ENCODE measurements around the gene DAD1.
"Not testable (repeated sequence)": the region's sequence is repeated elsewhere in the genome, so short reads cannot be mapped to it uniquely, and the experiment has no call there.

DAD1 gene

GRCh38 chr14:22589096-22589839 is at the start of gene DAD1:
Gene DAD1, minus strand, starts transcription at chr14:22589224. Its CDS starts 67 bp downstream, at chr14:22589157.
- peak; percentile 100 for DNase-seq (ENCODE audit: low spot score)

- not testable (repeated sequence) for DNase-seq (ENCODE audit: low spot score)
Observed at GRCh38 chr14:22635980-22636379, 47.0 kb upstream of the DAD1 start.

- DNase-seq (ENCODE audit: low spot score), result no peak
Observed at GRCh38 chr14:22634233-22634900, 45.3 kb upstream of the DAD1 start.

GRCh38 chr14:22630486-22630885 is 41.5 kb upstream of the DAD1 start:
- DNase-seq (ENCODE audit: low spot score), result no peak

- no peak for DNase-seq (ENCODE audit: low spot score)
Observed at GRCh38 chr14:22630066-22630465, 41.0 kb upstream of the DAD1 start.

GRCh38 chr14:22629361-22629760 is 40.3 kb upstream of the DAD1 start:
- DNase-seq (ENCODE audit: low spot score), result no peak

- DNase-seq (ENCODE audit: low spot score), result no peak
Observed at GRCh38 chr14:22627506-22628263, 38.7 kb upstream of the DAD1 start.

GRCh38 chr14:22626590-22626989 is 37.6 kb upstream of the DAD1 start:
- no peak for DNase-seq (ENCODE audit: low spot score)

- no peak for DNase-seq (ENCODE audit: low spot score)
Observed at GRCh38 chr14:22623047-22623446, 34.0 kb upstream of the DAD1 start.

GRCh38 chr14:22622255-22622654 is 33.2 kb upstream of the DAD1 start:
- DNase-seq (ENCODE audit: low spot score), result no peak

- DNase-seq (ENCODE audit: low spot score), result not testable (repeated sequence)
Observed at GRCh38 chr14:22615765-22616164, 26.7 kb upstream of the DAD1 start.

- DNase-seq (ENCODE audit: low spot score), result peak; percentile 78
Observed at GRCh38 chr14:22614240-22614799, 25.3 kb upstream of the DAD1 start.

- DNase-seq (ENCODE audit: low spot score), result no peak
Observed at GRCh38 chr14:22613736-22614239, 24.8 kb upstream of the DAD1 start.

GRCh38 chr14:22613106-22613695 is 24.2 kb upstream of the DAD1 start:
- no peak for DNase-seq (ENCODE audit: low spot score)

GRCh38 chr14:22610931-22611330 is 21.9 kb upstream of the DAD1 start:
- DNase-seq (ENCODE audit: low spot score), result no peak

GRCh38 chr14:22607291-22607690 is 18.3 kb upstream of the DAD1 start:
- no peak for DNase-seq (ENCODE audit: low spot score)

GRCh38 chr14:22606380-22606779 is 17.4 kb upstream of the DAD1 start:
- no peak for DNase-seq (ENCODE audit: low spot score)

- no peak for DNase-seq (ENCODE audit: low spot score)
Observed at GRCh38 chr14:22602862-22603261, 13.8 kb upstream of the DAD1 start.

- DNase-seq (ENCODE audit: low spot score), result no peak
Observed at GRCh38 chr14:22601996-22602395, 13.0 kb upstream of the DAD1 start.

GRCh38 chr14:22601456-22601855 is 12.4 kb upstream of the DAD1 start:
- no peak for DNase-seq (ENCODE audit: low spot score)

GRCh38 chr14:22600027-22600426 is 11.0 kb upstream of the DAD1 start:
- no peak for DNase-seq (ENCODE audit: low spot score)

GRCh38 chr14:22599349-22599748 is 10.3 kb upstream of the DAD1 start:
- DNase-seq (ENCODE audit: low spot score), result no peak

All from cerebellar cortex (tissue), 1 donor.